Testis (tissue), 2 donors: ENCODE data around the gene CLDN4.
"Not testable (repeated sequence)": the region's sequence is repeated elsewhere in the genome, so short reads cannot be mapped to it uniquely, and the experiment has no call there.

Experiments
- CTCF ChIP-seq, 3 experiments: fragments of 450-650 bp in 2 of 3; fragments of 200-600 bp in 1 of 3; sonication (generic) in 1 of 3; IDR thresholded peaks; one replicate each; pipeline ENCODE4 v1.5.1; 2016 to 2019; ENCODE audit warnings: antibody characterized with exemption in 3 of 3, mild to moderate bottlenecking in 2 of 3, moderate library complexity in 1 of 3
- POLR2A ChIP-seq: fragments of 450-650 bp; IDR thresholded peaks from one replicate; pipeline ENCODE4 v1.6.1; 2017; ENCODE audit warnings: antibody characterized with exemption, mild to moderate bottlenecking, moderate library complexity

GRCh38 chr7:73845701-73846195 is 15.0 kb downstream of the CLDN4 start:
- not testable (repeated sequence) for TF ChIP-seq POLR2A; CTCF (IDR thresholded peaks at IDR 0.05)
